BLaER1 treated with 17β-estradiol and CSF1 and Interleukin-3, amounts not matched to agents 10 nM and 100 nM (cell line): ENCODE data around the gene OXER1.

ENCODE experiments used
- H3K27ac ChIP-seq, 11 experiments: shearing (Covaris generic); formaldehyde crosslinking; 2 replicates each; pipeline ENCODE4 v1.8.1; 2022
- H3K27me3 ChIP-seq, 11 experiments: shearing (Covaris generic); formaldehyde crosslinking; 2 replicates each; pipeline ENCODE4 v1.8.1; 2022
- H3K36me3 ChIP-seq, 11 experiments: shearing (Covaris generic); formaldehyde crosslinking; 2 replicates each; pipeline ENCODE4 v1.8.1; 2022
- H3K4me1 ChIP-seq, 10 experiments: shearing (Covaris generic); formaldehyde crosslinking; 2 replicates each; pipeline ENCODE4 v1.8.1; 2022
- H3K4me2 ChIP-seq, 11 experiments: shearing (Covaris generic); formaldehyde crosslinking; 2 replicates each; pipeline ENCODE4 v1.8.1; 2022
- H3K4me3 ChIP-seq, 10 experiments: shearing (Covaris generic); formaldehyde crosslinking; 2 replicates each; pipeline ENCODE4 v1.8.1; 2022
- H3K9ac ChIP-seq, 11 experiments: shearing (Covaris generic); formaldehyde crosslinking; 2 replicates each; pipeline ENCODE4 v1.8.1; 2022
- H3K9me3 ChIP-seq, 11 experiments: shearing (Covaris generic); formaldehyde crosslinking; replicated peaks in 1 of 11; 2 replicates each; pipeline ENCODE4 v1.8.1; 2022
- H4K20me1 ChIP-seq, 11 experiments: shearing (Covaris generic); formaldehyde crosslinking; 2 replicates each; pipeline ENCODE4 v1.8.1; 2022
- Cebpa-rat ChIP-seq, 11 experiments: shearing (Covaris generic); IDR thresholded peaks; 2 replicates each; pipeline ENCODE4 v1.8.1; 2022

OXER1 gene

DNA sequence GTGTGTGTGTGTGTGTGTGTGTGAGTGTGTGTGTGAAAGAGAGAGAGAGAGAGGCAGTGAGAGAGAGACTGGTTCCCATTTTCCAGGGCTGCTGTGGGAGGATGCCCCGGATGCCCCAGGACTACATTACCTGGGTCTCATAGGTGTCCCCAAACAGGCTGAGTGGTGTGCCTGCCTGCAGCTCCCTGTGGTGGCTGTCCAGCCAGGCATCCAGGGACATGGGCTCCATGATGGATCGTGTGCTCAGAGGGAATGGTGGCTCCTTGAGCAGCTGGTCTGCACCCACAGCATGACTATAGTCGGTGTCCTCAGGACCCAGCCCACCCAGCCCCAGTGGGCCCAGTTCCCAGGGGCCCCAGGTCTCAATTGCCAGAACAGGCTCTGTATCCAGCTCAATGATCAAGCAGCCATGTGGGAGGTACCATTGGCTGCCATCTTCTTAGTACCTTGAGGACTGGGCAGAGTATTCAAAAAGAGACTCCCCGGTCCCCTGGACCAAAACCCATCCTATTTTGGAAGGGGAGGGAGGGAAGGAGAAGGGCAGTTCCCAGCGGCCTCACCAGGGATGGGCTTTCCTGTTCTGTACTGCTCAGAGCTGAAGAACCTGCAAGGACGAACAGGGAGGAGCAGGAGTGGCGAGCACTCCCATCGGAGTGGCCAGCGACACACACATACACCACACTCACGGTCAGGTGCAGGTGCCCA is 5.8 kb upstream of the OXER1 start:
- H3K9ac ChIP-seq: no peak overlapping the region
- H3K9me3 ChIP-seq: no peaks in the 10 kb centered on the region
- H3K27me3 ChIP-seq: no peaks in the 10 kb centered on the region
- H3K4me2 ChIP-seq: no peak overlapping the region
- no peaks in the 10 kb centered on the region for H4K20me1 ChIP-seq
- no peak overlapping the region for H3K4me3 ChIP-seq
- H3K27ac ChIP-seq: no peak overlapping the region
- no peak for TF ChIP-seq Cebpa-rat (IDR thresholded peaks at IDR 0.05)
- no peaks in the 10 kb centered on the region for H3K36me3 ChIP-seq
- peaks cover 1 to 28% (median 11%) of the 10 kb centered on the region in 10 experiments; a peak in 16 of 20 replicates for H3K4me1 ChIP-seq

DNA sequence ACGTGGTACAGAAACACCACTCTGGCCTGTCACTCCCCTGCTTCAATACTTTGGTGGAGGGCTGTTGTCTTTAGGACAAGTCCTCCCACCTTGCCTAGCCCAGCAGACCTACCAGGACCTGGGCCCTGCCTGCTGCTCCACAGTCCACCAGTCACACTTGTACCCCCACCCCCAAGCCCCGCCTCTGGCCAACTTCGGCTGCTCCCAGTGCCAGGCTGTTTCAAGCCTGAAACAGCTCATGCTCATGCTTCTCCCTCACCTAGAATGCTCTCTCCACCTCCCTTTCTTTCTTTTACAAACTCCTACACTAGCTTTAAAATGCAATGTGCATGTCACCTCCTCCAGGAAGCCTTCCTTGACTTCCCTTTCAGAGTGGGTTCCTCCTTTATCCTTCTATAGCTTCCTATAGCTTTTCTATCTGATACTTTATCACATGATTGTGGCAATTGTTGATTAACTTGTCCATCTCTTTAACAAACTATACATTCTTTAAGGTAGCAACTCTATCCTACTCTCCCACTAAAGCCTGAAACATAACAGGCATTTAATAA is 4.8 kb upstream of the OXER1 start:
- no peak overlapping the region; a peak in 1 of 22 replicates for H3K9ac ChIP-seq
- H3K36me3 ChIP-seq: no peaks in the 10 kb centered on the region
- H3K4me3 ChIP-seq: no peak overlapping the region
- no peaks in the 10 kb centered on the region for H3K27me3 ChIP-seq
- H4K20me1 ChIP-seq: no peaks in the 10 kb centered on the region
- no peaks in the 10 kb centered on the region for H3K9me3 ChIP-seq
- TF ChIP-seq Cebpa-rat (IDR thresholded peaks at IDR 0.05): no peak
- H3K4me2 ChIP-seq: peak overlapping the region in 1 of 11 experiments; percentile 5; a peak in 1 of 22 replicates
- H3K4me1 ChIP-seq: peaks cover 7 to 38% (median 18%) of the 10 kb centered on the region in 10 experiments; a peak in 18 of 20 replicates
- no peak overlapping the region for H3K27ac ChIP-seq

DNA sequence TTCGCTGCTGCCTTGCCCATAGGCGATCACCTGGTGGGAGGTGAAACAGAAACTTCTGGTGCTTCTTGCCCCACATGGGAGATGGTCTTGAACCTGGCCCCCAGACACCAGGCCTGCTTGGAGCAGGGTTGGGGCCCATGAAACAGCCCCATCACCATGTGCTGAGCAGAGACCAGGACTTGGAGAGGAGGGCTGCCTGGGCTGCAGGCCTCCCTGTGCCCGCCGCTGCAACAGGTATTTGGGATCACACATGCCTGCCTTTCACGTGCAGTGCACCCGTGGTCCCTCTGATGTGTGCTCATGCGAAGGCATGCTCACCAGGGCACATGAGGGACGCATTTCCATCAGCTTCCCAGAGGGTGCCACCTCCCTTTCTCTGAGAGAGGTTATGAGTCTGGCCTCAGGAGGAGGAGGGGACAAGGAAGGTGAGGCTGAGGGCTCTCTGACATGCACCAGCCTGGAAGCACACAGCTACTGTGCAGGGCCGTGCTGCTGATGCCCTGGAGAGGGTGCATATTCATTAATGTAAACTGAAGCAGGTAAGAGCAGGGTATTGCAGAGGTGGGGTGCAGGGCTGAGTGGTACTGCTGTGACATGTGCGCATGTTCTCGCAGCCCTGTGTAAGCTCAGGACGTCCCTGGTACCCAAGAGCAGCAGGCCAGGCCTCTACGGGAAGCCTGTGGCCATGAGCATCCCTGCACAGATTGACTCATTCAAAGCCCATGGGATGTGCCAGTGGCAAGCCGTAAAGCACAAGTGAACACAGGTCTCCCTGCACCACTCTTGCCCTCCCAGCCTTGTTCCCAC is 4.2 kb upstream of the OXER1 start:
- H3K4me2 ChIP-seq: peak overlapping the region in 1 of 11 experiments; percentile 5; a peak in 1 of 22 replicates
- peaks cover 0 to 6% (median 0%) of the 10 kb centered on the region in 11 experiments; a peak in 3 of 22 replicates for H3K36me3 ChIP-seq
- H3K4me3 ChIP-seq: no peak overlapping the region
- 0 out of 22 replicates have a peak overlapping the region, but pooled peaks of 1 of the 11 experiments have one; percentile 14 for H3K27ac ChIP-seq
- no peak overlapping the region; a peak in 1 of 22 replicates for H3K9ac ChIP-seq
- TF ChIP-seq Cebpa-rat (IDR thresholded peaks at IDR 0.05): no peak
- no peaks in the 10 kb centered on the region for H3K9me3 ChIP-seq
- peaks cover 7 to 44% (median 22%) of the 10 kb centered on the region in 10 experiments; a peak in 18 of 20 replicates for H3K4me1 ChIP-seq
- H4K20me1 ChIP-seq: no peaks in the 10 kb centered on the region
- H3K27me3 ChIP-seq: no peaks in the 10 kb centered on the region

GRCh38 chr2:42767080-42767898 is 3.4 kb upstream of the OXER1 start:
- no peaks in the 10 kb centered on the region for H3K27me3 ChIP-seq
- TF ChIP-seq Cebpa-rat (IDR thresholded peaks at IDR 0.05): no peak
- peaks cover 7 to 52% (median 25%) of the 10 kb centered on the region in 10 experiments; a peak in 18 of 20 replicates for H3K4me1 ChIP-seq
- H3K27ac ChIP-seq: 0 out of 22 replicates have a peak overlapping the region, but pooled peaks of 1 of the 11 experiments have one; percentile 14
- H3K9me3 ChIP-seq: no peaks in the 10 kb centered on the region
- H3K4me3 ChIP-seq: no peak overlapping the region
- H3K36me3 ChIP-seq: peaks cover 0 to 12% (median 0%) of the 10 kb centered on the region in 11 experiments; a peak in 4 of 22 replicates
- no peak overlapping the region for H3K9ac ChIP-seq
- H4K20me1 ChIP-seq: no peaks in the 10 kb centered on the region
- H3K4me2 ChIP-seq: no peak overlapping the region

GRCh38 chr2:42765686-42766085 is 1.8 kb upstream of the OXER1 start:
- peaks cover 7 to 63% (median 28%) of the 10 kb centered on the region in 10 experiments; a peak in 18 of 20 replicates for H3K4me1 ChIP-seq
- H3K27ac ChIP-seq: no peak overlapping the region
- no peak overlapping the region for H3K4me3 ChIP-seq
- H3K9me3 ChIP-seq: no peaks in the 10 kb centered on the region
- H3K27me3 ChIP-seq: no peaks in the 10 kb centered on the region
- no peak overlapping the region for H3K9ac ChIP-seq
- H4K20me1 ChIP-seq: no peaks in the 10 kb centered on the region
- no peak for TF ChIP-seq Cebpa-rat (IDR thresholded peaks at IDR 0.05)
- peak overlapping the region in 1 of 11 experiments; percentile 29; a peak in 1 of 22 replicates for H3K4me2 ChIP-seq
- H3K36me3 ChIP-seq: peaks cover 0 to 12% (median 0%) of the 10 kb centered on the region in 11 experiments; a peak in 4 of 22 replicates

DNA sequence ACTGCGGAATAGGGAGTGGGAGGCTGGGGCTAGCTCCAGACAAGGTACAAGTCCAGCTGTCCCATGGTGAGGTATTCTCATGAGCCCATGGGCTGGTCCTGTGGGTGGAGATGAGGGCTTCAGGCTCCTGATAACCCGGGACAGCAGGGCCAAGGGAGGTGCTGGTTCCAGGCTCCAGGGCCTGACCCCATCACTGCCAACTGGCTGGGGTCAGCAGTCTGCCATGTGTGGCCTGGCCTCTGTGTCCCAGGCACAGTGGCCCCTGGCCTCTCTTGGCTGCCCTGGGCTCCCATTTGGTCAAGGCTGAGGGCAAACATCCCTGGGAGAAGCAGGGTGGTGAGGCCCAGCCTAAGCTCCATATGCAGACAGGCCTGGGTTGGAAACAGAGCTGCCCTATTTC is 966 bp upstream of the OXER1 start:
- Histone ChIP-seq H3K27ac (peak overlapping the region in 7 of 11 experiments; percentile 52 to 85 (median 68); a peak in 11 of 22 replicates), H3K4me3 (no peak overlapping the region), H3K9ac (peak overlapping the region in 4 of 11 experiments; percentile 11 to 59 (median 50); a peak in 4 of 22 replicates), H3K4me2 (peak overlapping the region in 5 of 11 experiments; percentile 52 to 83 (median 74); a peak in 6 of 22 replicates), H3K9me3 (no peaks in the 10 kb centered on the region), H4K20me1 (no peaks in the 10 kb centered on the region), H3K4me1 (peaks cover 7 to 67% (median 28%) of the 10 kb centered on the region in 10 experiments; a peak in 18 of 20 replicates), H3K27me3 (no peaks in the 10 kb centered on the region), H3K36me3 (peaks cover 0 to 12% (median 0%) of the 10 kb centered on the region in 11 experiments; a peak in 6 of 22 replicates)
- no peak for TF ChIP-seq Cebpa-rat (IDR thresholded peaks at IDR 0.05)

GRCh38 chr2:42762823-42763804 is 821 bp downstream of the OXER1 start:
- Histone ChIP-seq H3K4me3 (no peak overlapping the region), H3K4me2 (peak overlapping the region in 8 of 11 experiments; percentile 15 to 83 (median 61); a peak in 13 of 22 replicates), H3K27me3 (no peaks in the 10 kb centered on the region), H3K36me3 (peaks cover 0 to 12% (median 0%) of the 10 kb centered on the region in 11 experiments; a peak in 6 of 22 replicates), H4K20me1 (no peaks in the 10 kb centered on the region), H3K9me3 (no peaks in the 10 kb centered on the region), H3K27ac (peak overlapping the region in 8 of 11 experiments; percentile 23 to 85 (median 64); a peak in 13 of 22 replicates), H3K9ac (peak overlapping the region in 3 of 11 experiments; percentile 15 to 44 (median 38); a peak in 3 of 22 replicates), H3K4me1 (peaks cover 7 to 58% (median 27%) of the 10 kb centered on the region in 10 experiments; a peak in 18 of 20 replicates)
- TF ChIP-seq Cebpa-rat (IDR thresholded peaks at IDR 0.05): no peak
